HG02884 (cell line): Measurements from ENCODE around the gene KRT28.
"Not testable (repeated sequence)": the region's sequence is repeated elsewhere in the genome, so short reads cannot be mapped to it uniquely, and the experiment has no call there.

Experiments used
- ATAC-seq: cut with Tn5 transposase; IDR thresholded peaks from one replicate; pipeline ENCODE4 v1.9.1; 2021; ENCODE audit warnings: mild to moderate bottlenecking, moderate library complexity; ENCODE audit not compliant: unreplicated experiment

Gene KRT28

GRCh38 chr17:40791111-40791510 lies 8.6 kb downstream of the KRT28 start:
- no peak for ATAC-seq

- ATAC-seq, result no peak
Measured at GRCh38 chr17:40782450-40782849, 17.3 kb downstream of the KRT28 start, which contains the start of gene KRT27. KRT27 (minus strand) TSS chr17:40782550; CDS start chr17:40782493, 57 bp downstream.

- ATAC-seq, result no peak
Measured at GRCh38 chr17:40779181-40779909, 20.4 kb downstream of the KRT28 start.

GRCh38 chr17:40778461-40778860 lies 21.3 kb downstream of the KRT28 start:
- ATAC-seq, result no peak

- ATAC-seq, result no peak
Measured at GRCh38 chr17:40777971-40778370, 21.8 kb downstream of the KRT28 start.

GRCh38 chr17:40777459-40777858 lies 22.3 kb downstream of the KRT28 start:
- no peak for ATAC-seq

GRCh38 chr17:40775945-40776344 lies 23.8 kb downstream of the KRT28 start:
- ATAC-seq, result no peak

- ATAC-seq, result no peak
Measured at GRCh38 chr17:40772101-40772500, 27.7 kb downstream of the KRT28 start, which contains the start of gene KRT26. KRT26 (minus strand) TSS chr17:40772201; CDS start chr17:40772113, 88 bp downstream.

- ATAC-seq, result no peak
Measured at GRCh38 chr17:40765657-40766056, 34.1 kb downstream of the KRT28 start.

GRCh38 chr17:40763752-40764151 lies 36.0 kb downstream of the KRT28 start:
- no peak for ATAC-seq

- ATAC-seq, result no peak
Measured at GRCh38 chr17:40760105-40761016, 39.4 kb downstream of the KRT28 start.

GRCh38 chr17:40755231-40755630 lies 44.5 kb downstream of the KRT28 start, which contains the start of gene KRT25:
KRT25 (minus strand) TSS chr17:40755331; CDS start chr17:40755271, 60 bp downstream.
- ATAC-seq, result no peak

GRCh38 chr17:40753804-40754203 lies 46.0 kb downstream of the KRT28 start:
- no peak for ATAC-seq

- no peak for ATAC-seq
Measured at GRCh38 chr17:40751065-40751464, 48.7 kb downstream of the KRT28 start.

GRCh38 chr17:40750391-40750790 lies 49.4 kb downstream of the KRT28 start:
- ATAC-seq, result no peak

GRCh38 chr17:40748666-40749065 lies 51.1 kb downstream of the KRT28 start:
- not testable (repeated sequence) for ATAC-seq
